Body of pancreas (tissue), 4 donors: ENCODE measurements around the gene CROCC2. TPM values are rescaled to one million over a fixed set of nuclear protein-coding genes. Genes with fewer than 3 reads are reported as not detected.

ENCODE experiments used
- ATAC-seq: fragments of 150-250 bp; one replicate; pipeline ENCODE4 v1.9.1; 2016
- DNase-seq, 4 donors: peaks; one replicate each; pipeline ENCODE4 v3.0.0-alpha.2; 2019
- H3K27ac ChIP-seq, 4 donors: fragments of 200-600 bp; sonication (generic); 1 replicate in 3 of 4; 2 replicates in 1 of 4; pipeline versions ENCODE4 v1.5.1 to v1.6.1; 2016 to 2019; ENCODE audit warnings: mild to moderate bottlenecking in 1 of 4, mixed read lengths in 1 of 4, moderate library complexity in 1 of 4
- H3K27me3 ChIP-seq, 2 donors: fragments of 200-600 bp; sonication (generic); one replicate each; pipeline ENCODE4 v1.6.0; 2016; ENCODE audit warnings: mild to moderate bottlenecking in 1 of 2
- H3K36me3 ChIP-seq, 2 donors: fragments of 200-600 bp; sonication (generic); replicated peaks in 1 of 2; 2 replicates each; pipeline ENCODE4 v1.5.1; 2016; ENCODE audit warnings: low read depth in 2 of 2; ENCODE audit not compliant: insufficient read depth in 1 of 2
- H3K4me1 ChIP-seq: fragments of 200-600 bp; sonication (generic); one replicate; pipeline ENCODE4 v1.6.0; 2016
- H3K4me3 ChIP-seq, 2 donors: fragments of 200-600 bp; sonication (generic); 1 replicate in 1 of 2; 2 replicates in 1 of 2; pipeline ENCODE4 v1.5.1; 2016 to 2019
- H3K9me3 ChIP-seq, 3 donors: fragments of 200-600 bp; sonication (generic); 1 replicate in 2 of 3; 2 replicates in 1 of 3; pipeline ENCODE4 v1.5.1; 2016
- CTCF ChIP-seq, 7 experiments: fragments of 450-650 bp in 4 of 7; fragments of 200-600 bp in 3 of 7; sonication (generic) in 3 of 7; IDR thresholded peaks; one replicate each; pipeline ENCODE4 v1.5.1; 2016 to 2019; ENCODE audit warnings: antibody characterized with exemption in 7 of 7
- POLR2A ChIP-seq, 3 donors: fragments of 450-650 bp; IDR thresholded peaks; one replicate each; pipeline ENCODE4 v1.6.1; 2016; ENCODE audit warnings: antibody characterized with exemption in 3 of 3, mild to moderate bottlenecking in 2 of 3
- WGBS, 2 donors: methylation state at CpG; one replicate each; pipeline ENCODE4 v1.1.5; 2017; 5-methylcytosine and 5-hydroxymethylcytosine counted together
- intact Hi-C: fragments of 100-400 bp; cut with DNase I; formaldehyde crosslinking; loops from one replicate; pipeline ENCODE4 v1.15.1; 2023
- total RNA-seq, 2 donors: library from RNA; depleted of rRNA; stranded (reverse); fragments of >200 nt; gene quantifications; one replicate each; pipeline ENCODE4 v1.1.0, GENCODE V29; 2016

The CROCC2 gene
- total RNA-seq, 2 donors from 2014 or later: under 0.01 TPM; not detected in 1

- no peaks in the 10 kb centered on the region for H3K9me3 ChIP-seq
- no peak for ATAC-seq
- intact Hi-C loops: no loop called here
- no peak for DNase-seq
- no peak overlapping the region for H3K4me3 ChIP-seq
- H3K4me1 ChIP-seq: no peaks in the 10 kb centered on the region
- TF ChIP-seq POLR2A (IDR thresholded peaks at IDR 0.05): no peak
- no peak for TF ChIP-seq CTCF (IDR thresholded peaks at IDR 0.05)
- no peaks in the 10 kb centered on the region for H3K27me3 ChIP-seq
- H3K27ac ChIP-seq: no peak overlapping the region
- H3K36me3 ChIP-seq: no peaks in the 10 kb centered on the region
- 87 to 93% methylated on average over 8 of the region's 8 CpGs for WGBS, 2 donors
These were observed 114.6 kb downstream of the CROCC2 start for GRCh38 chr2:241020629-241021190.

GRCh38 chr2:241025639-241026038, 119.5 kb downstream of the CROCC2 start:
- WGBS, 2 donors: 37 to 52% methylated on average over 1 of the region's 1 CpG
- Histone ChIP-seq H3K9me3 (no peaks in the 10 kb centered on the region), H3K4me3 (no peak overlapping the region), H3K27ac (no peak overlapping the region), H3K4me1 (no peaks in the 10 kb centered on the region), H3K36me3 (no peaks in the 10 kb centered on the region), H3K27me3 (no peaks in the 10 kb centered on the region)
- TF ChIP-seq POLR2A (IDR thresholded peaks at IDR 0.05) (no peak), CTCF (IDR thresholded peaks at IDR 0.05) (no peak)
- intact Hi-C loops: no loop called here
- DNase-seq: no peak
- no peak for ATAC-seq

GRCh38 chr2:241029599-241030332, 123.6 kb downstream of the CROCC2 start:
- intact Hi-C loops: no loop called here

GRCh38 chr2:241030333-241030680, 124.2 kb downstream of the CROCC2 start:
- TF ChIP-seq CTCF (IDR thresholded peaks at IDR 0.05) (no peak), POLR2A (IDR thresholded peaks at IDR 0.05) (no peak)
- Histone ChIP-seq H3K27me3 (no peaks in the 10 kb centered on the region), H3K36me3 (no peaks in the 10 kb centered on the region), H3K4me3 (no peak overlapping the region), H3K9me3 (no peaks in the 10 kb centered on the region), H3K27ac (no peak overlapping the region), H3K4me1 (no peaks in the 10 kb centered on the region)
- 97 to 98% methylated on average over 8 to 15 of the region's 15 CpGs for WGBS, 2 donors
- ATAC-seq (no peak), DNase-seq (no peak)
- intact Hi-C loops: no loop called here

More at GRCh38 chr2:241029599-241030332, 123.6 kb downstream of the CROCC2 start:
- Histone ChIP-seq H3K4me1 (no peaks in the 10 kb centered on the region), H3K27me3 (no peaks in the 10 kb centered on the region), H3K27ac (no peak overlapping the region), H3K4me3 (no peak overlapping the region), H3K9me3 (no peaks in the 10 kb centered on the region), H3K36me3 (no peaks in the 10 kb centered on the region)
- DNase-seq: no peak
- WGBS, 2 donors: 92 to 100% methylated on average over 2 to 14 of the region's 17 CpGs
- TF ChIP-seq CTCF (IDR thresholded peaks at IDR 0.05): no peak
- TF ChIP-seq POLR2A (IDR thresholded peaks at IDR 0.05): no peak
- ATAC-seq: no peak

- WGBS, 2 donors: 86 to 94% methylated on average over 7 of the region's 7 CpGs
- DNase-seq (no peak), ATAC-seq (no peak)
- intact Hi-C loops: no loop called here
- Histone ChIP-seq H3K36me3 (no peaks in the 10 kb centered on the region), H3K27me3 (no peaks in the 10 kb centered on the region), H3K4me1 (no peaks in the 10 kb centered on the region), H3K27ac (no peak overlapping the region), H3K4me3 (no peak overlapping the region), H3K9me3 (no peaks in the 10 kb centered on the region)
- TF ChIP-seq POLR2A (IDR thresholded peaks at IDR 0.05): no peak
- TF ChIP-seq CTCF (IDR thresholded peaks at IDR 0.05): no peak
These were observed 124.7 kb downstream of the CROCC2 start for GRCh38 chr2:241030883-241031282.
